ENCODE results near the gene RFX2. TPM values are rescaled to one million over a fixed set of nuclear protein-coding genes. Genes with fewer than 3 reads are reported as not detected.
A peak's percentile ranks its signal among the peaks of the same experiment; 100 is the strongest.

Gene RFX2
- total RNA-seq, 2 donors from 2014 or later, result 21.7 to 30.3 TPM

DNA sequence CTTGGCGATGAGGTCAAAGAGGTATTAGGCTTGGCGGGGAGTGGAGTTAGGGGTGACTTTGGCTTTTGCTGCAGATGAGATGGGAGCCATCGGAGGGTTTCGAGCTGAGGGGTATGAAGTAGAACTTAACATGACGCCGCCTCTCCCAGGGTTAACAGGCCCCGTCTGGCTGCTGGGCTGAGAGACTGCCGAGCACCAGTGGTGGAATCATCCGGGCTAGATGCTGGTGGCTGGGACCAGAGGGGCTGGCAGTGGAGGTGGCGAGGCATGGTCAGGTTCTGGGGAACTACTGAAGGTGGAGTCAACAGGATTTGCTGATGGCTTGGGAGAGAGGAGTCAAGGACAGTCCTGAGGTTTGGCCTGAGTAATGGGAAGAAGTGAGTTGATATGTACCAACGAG, 4.9 kb downstream of the RFX2 start:
- H3K4me3 ChIP-seq, result no peak overlapping the region
- peak overlapping the region; percentile 84 to 85 for H3K27ac ChIP-seq
- no peaks in the 10 kb centered on the region for H3K9me3 ChIP-seq
- ATAC-seq (ENCODE audit: insufficient number of reproducible peaks, low FRiP score, low read depth), result no peak
- H3K4me1 ChIP-seq (ENCODE audit: control insufficient read depth in 1 of 2, low read depth in 2 of 2), result peaks cover 29 to 73% of the 10 kb centered on the region in 2 donors
- no peak for DNase-seq (ENCODE audit: low spot score)
- H3K36me3 ChIP-seq, result no peaks in the 10 kb centered on the region
- TF ChIP-seq, protein P1, sequence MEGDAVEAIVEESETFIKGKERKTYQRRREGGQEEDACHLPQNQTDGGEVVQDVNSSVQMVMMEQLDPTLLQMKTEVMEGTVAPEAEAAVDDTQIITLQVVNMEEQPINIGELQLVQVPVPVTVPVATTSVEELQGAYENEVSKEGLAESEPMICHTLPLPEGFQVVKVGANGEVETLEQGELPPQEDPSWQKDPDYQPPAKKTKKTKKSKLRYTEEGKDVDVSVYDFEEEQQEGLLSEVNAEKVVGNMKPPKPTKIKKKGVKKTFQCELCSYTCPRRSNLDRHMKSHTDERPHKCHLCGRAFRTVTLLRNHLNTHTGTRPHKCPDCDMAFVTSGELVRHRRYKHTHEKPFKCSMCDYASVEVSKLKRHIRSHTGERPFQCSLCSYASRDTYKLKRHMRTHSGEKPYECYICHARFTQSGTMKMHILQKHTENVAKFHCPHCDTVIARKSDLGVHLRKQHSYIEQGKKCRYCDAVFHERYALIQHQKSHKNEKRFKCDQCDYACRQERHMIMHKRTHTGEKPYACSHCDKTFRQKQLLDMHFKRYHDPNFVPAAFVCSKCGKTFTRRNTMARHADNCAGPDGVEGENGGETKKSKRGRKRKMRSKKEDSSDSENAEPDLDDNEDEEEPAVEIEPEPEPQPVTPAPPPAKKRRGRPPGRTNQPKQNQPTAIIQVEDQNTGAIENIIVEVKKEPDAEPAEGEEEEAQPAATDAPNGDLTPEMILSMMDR (IDR thresholded peaks at IDR 0.05), result no peak
- no peaks in the 10 kb centered on the region for H3K27me3 ChIP-seq (replicated peaks; ENCODE audit: insufficient read depth)

DNA sequence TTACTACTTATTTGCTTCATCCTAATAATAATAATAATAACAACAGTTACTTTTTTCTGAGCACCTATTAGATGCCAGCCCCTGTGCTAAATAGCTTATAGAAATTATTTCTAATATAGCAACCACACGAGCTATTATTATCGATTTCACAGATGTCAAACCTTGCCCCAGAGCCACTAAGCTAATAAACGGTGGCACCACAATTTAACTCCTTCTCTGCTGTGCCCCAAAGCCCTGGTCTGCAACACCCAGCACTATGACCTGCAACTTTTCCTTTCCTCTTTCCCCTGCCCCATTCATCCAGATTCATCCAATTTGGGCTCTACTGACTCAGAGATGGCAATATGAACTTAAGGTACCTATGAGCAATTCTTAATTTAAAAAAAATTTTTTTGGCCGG, 6.4 kb downstream of the RFX2 start:
- Histone ChIP-seq H3K4me1 (ENCODE audit: control insufficient read depth in 1 of 2, low read depth in 2 of 2) (peaks cover 33 to 81% of the 10 kb centered on the region in 2 donors), H3K36me3 (no peaks in the 10 kb centered on the region)

DNA sequence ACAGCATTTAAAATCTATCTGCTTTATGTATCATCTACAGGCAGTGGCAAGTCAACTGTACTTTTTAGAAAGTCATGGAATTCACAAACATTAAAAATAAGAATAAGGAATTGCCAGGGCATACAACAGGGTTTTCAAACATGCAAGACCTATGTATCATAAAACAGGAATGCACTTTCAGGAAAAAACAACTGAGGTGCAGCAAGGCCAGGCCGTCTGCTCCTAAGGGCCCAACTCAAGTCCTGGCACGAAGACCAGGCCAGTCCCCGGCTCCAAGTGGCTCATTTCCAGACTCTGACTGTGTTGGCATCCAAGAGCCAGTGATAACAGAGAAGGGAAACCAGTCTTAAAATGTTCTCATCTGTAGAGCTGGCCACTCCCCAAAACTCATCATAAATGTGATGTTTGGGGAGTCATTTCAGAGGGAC, 7.1 kb downstream of the RFX2 start:
- H3K4me1 ChIP-seq (ENCODE audit: control insufficient read depth in 1 of 2, low read depth in 2 of 2), result peaks cover 40 to 83% of the 10 kb centered on the region in 2 donors

More for the DNA sequence above, 6.4 kb downstream of the RFX2 start:
- Histone ChIP-seq H3K27ac (peak overlapping the region; percentile 84 to 85), H3K27me3 (replicated peaks; ENCODE audit: insufficient read depth) (no peaks in the 10 kb centered on the region), H3K4me3 (peak overlapping the region; percentile 45), H3K9me3 (no peaks in the 10 kb centered on the region)
- DNase-seq (ENCODE audit: low spot score) (no peak), ATAC-seq (ENCODE audit: insufficient number of reproducible peaks, low FRiP score, low read depth) (no peak)
- TF ChIP-seq, protein P1 (IDR thresholded peaks at IDR 0.05), result no peak

DNA sequence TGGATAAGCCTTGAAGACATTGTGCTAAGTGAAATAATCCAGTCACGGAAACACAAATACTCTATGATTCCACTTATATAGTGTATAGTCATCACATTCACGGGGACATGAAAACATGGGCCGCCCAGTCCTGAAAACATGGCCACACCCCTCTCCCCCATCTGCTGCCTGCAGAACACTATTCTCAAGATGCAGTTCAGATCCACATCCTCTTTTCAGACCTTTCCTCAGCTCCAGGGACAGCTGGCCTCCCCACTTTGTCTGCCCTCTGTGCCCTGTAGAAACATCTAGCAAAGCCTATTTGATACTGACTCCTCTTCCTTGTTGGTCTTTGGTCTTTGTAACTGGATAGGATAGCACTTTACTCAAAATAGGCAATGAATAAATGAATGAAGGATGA, 8.3 kb downstream of the RFX2 start:
- Histone ChIP-seq H3K36me3 (no peaks in the 10 kb centered on the region), H3K27ac (peak overlapping the region; percentile 64 to 84), H3K4me1 (ENCODE audit: control insufficient read depth in 1 of 2, low read depth in 2 of 2) (peaks cover 45 to 84% of the 10 kb centered on the region in 2 donors), H3K27me3 (replicated peaks; ENCODE audit: insufficient read depth) (no peaks in the 10 kb centered on the region), H3K4me3 (no peak overlapping the region), H3K9me3 (no peaks in the 10 kb centered on the region)
- ATAC-seq (ENCODE audit: insufficient number of reproducible peaks, low FRiP score, low read depth) (no peak), DNase-seq (ENCODE audit: low spot score) (no peak)
- TF ChIP-seq, protein P1 (IDR thresholded peaks at IDR 0.05), result no peak

More for the DNA sequence above, 7.1 kb downstream of the RFX2 start:
- ATAC-seq (ENCODE audit: insufficient number of reproducible peaks, low FRiP score, low read depth) (peak; percentile 49), DNase-seq (ENCODE audit: low spot score) (peak; percentile 84)
- H3K36me3 ChIP-seq, result no peaks in the 10 kb centered on the region
- no peaks in the 10 kb centered on the region for H3K9me3 ChIP-seq
- TF ChIP-seq, protein P1 (IDR thresholded peaks at IDR 0.05), result no peak
- H3K27ac ChIP-seq, result peak overlapping the region; percentile 84 to 85
- no peaks in the 10 kb centered on the region for H3K27me3 ChIP-seq (replicated peaks; ENCODE audit: insufficient read depth)
- H3K4me3 ChIP-seq, result peak overlapping the region; percentile 45

DNA sequence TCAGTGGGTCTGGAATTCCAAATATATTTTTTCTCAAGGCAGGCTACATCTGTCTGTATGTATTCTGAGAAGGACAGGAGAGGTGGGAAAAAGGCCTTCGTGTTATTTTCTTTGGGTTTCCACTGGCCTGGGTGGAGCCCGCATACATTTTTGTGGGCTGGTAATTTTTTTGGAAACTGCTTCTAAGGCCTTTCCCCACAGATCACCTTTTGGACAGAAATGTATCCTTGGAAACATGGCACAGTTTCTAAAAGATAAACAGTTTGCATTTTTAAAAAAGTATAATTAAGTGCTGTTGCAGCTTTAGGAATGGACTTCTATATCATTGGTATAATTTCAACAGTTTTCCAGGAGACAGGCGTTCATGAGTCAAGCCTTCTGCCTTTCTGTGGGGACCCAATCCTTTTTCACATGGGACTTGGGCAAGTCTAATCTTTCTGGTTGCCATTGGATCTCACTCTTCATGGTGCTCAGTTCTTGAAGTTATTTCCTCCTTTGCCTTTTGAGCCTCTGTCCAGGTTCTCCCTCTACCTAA, 8.9 kb downstream of the RFX2 start:
- no peaks in the 10 kb centered on the region for H3K36me3 ChIP-seq
- H3K9me3 ChIP-seq, result no peaks in the 10 kb centered on the region
- TF ChIP-seq, protein P1 (IDR thresholded peaks at IDR 0.05), result no peak
- H3K27me3 ChIP-seq (replicated peaks; ENCODE audit: insufficient read depth), result no peaks in the 10 kb centered on the region
- H3K4me1 ChIP-seq (ENCODE audit: control insufficient read depth in 1 of 2, low read depth in 2 of 2), result peaks cover 45 to 84% of the 10 kb centered on the region in 2 donors
- peak overlapping the region; percentile 64 to 84 for H3K27ac ChIP-seq
- DNase-seq (ENCODE audit: low spot score) (no peak), ATAC-seq (ENCODE audit: insufficient number of reproducible peaks, low FRiP score, low read depth) (no peak)
- H3K4me3 ChIP-seq, result no peak overlapping the region

All from thoracic aorta (tissue), 2 donors.